Left colon (tissue), 2 donors: ENCODE results near the gene TAP1. TPM values are rescaled to one million over a fixed set of nuclear protein-coding genes. Genes with fewer than 3 reads are reported as not detected.

ENCODE experiments used
- ATAC-seq: fragments of 200-7000 bp; cut with Tn5 transposase; one replicate; pipeline ENCODE4 v1.9.1; 2020; ENCODE audit warnings: mild to moderate bottlenecking, moderate library complexity
- DNase-seq, 2 donors: peaks; one replicate each; pipeline ENCODE4 v3.0.0-alpha.2; 2020
- intact Hi-C, 2 donors: fragments of 100-400 bp; cut with DNase I in 1 of 2; cut with micrococcal nuclease in 1 of 2; formaldehyde crosslinking; loops; one replicate each; pipeline versions ENCODE4 v1.11.2 to v1.14.0; 2022; cut with DNase I, micrococcal nuclease
- total RNA-seq, 2 donors: library from RNA; stranded (reverse); fragmentation: NEBNext Ultra II Directional; extraction: Animal tissue kit (Norgen Biotek cat#: 25700); gene quantifications; one replicate each; pipeline ENCODE4 v1.2.1, GENCODE V29; 2021
- donor health status: DM: no; HTN: no; CAD: no.
- donor health status: DM: yes; HTN: yes; CAD: no.

The TAP1 gene
- total RNA-seq, 2 donors from 2014 or later, result 73.5 to 118 TPM

DNA sequence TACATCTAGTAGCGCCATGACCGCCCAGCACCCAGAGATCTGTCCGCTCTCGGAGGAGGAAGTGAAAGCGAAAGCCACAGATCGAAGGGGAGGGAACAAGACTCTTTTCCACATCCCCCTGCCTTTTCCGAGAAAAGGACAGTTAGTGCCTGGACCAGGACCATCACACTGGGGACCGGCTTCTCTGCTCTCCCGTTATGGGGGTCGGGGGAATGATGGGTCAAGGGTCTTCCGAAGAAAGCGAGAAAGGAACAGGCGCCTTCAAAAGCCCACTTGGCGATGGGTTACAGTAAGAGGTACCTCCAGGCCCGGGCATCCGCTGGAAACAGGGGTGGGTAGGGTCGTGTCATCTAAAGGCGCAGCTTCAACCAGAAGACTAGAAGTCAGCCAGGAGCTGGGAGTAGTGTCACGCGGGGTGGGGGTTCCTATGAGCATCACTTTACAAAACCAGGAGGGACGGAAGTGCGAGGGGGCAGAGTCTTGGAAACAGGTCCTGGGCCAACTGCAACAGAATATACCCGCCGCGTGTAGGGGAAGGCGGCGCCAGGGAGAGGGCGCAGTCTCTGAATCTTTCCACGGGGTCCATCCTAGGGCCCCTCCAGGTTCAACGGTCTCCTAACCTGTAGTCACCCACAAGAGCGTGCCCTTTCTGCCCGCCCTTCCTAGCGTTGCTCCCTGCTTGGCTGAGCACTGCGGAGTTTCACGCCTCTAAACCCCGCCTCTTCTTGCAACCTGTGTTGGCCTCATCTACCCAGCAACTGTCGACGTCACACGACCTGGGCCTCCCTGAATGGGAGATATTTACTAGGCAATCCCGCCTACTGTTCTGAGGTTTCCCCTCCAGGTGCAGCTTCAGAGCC, 9.3 kb downstream of the TAP1 start, which contains the start of gene PSMB8:
TSS of gene PSMB8 (minus strand) at position 69 of the 860 bp plus-strand sequence. CDS start at position 18, 51 bp downstream.
- intact Hi-C loops, result no loop called here
- peak; percentile 98 for DNase-seq
- ATAC-seq, result peak; percentile 92

DNA sequence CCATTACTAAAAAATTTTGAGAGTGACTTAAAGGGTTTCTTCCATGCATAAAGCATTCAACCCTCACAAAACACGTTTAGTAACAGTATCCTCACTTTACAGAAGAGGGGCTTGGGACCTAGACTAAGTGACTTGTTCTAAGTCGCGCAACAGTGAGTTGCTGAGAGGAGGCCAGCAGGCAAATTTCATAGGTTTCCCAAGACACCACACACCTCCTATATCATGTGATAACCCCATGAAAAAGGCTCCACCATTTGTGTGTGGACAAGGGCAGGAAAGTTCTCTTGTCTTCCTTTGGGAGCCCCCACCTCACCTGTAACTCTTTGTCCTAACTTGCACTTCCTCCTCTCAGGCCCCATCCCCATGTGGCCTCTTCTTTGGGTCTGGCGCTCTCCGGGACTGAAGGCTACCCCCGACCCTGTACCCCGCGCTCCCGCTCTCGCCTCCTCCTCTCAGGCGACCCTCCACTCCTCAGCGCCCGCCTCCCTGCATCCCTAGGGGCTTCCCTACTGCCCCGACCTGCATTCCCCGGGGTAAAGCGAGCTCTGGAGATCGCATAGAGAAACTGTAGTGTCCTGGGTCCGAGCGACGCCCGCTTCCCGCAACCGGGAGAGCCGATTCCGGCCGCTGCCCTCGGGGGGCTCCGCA, 10.0 kb downstream of the TAP1 start:
- intact Hi-C loops, result no loop called here
- ATAC-seq (peak; percentile 5), DNase-seq (peak in 1 of 2 donors; percentile 37)

DNA sequence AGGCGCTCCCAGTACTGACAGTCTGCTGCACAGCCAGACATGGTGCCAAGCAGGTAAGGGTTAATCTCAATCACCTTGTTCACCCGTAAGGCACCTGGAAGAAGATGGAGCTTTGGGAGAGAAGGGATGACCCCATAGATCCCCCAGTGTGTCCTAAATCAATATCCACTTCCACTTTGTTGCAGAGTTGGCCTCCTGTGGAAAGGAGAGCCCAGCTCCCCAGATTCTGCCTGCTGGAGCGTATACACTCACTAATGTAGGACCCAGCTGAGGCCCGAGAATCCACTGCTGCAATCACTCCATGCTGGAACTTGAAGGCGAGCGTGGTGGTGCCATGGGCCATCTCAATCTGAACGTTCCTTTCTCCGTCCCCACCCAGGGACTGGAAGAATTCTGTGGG, 10.8 kb downstream of the TAP1 start:
- DNase-seq (no peak), ATAC-seq (no peak)
- intact Hi-C loops, result no loop called here

DNA sequence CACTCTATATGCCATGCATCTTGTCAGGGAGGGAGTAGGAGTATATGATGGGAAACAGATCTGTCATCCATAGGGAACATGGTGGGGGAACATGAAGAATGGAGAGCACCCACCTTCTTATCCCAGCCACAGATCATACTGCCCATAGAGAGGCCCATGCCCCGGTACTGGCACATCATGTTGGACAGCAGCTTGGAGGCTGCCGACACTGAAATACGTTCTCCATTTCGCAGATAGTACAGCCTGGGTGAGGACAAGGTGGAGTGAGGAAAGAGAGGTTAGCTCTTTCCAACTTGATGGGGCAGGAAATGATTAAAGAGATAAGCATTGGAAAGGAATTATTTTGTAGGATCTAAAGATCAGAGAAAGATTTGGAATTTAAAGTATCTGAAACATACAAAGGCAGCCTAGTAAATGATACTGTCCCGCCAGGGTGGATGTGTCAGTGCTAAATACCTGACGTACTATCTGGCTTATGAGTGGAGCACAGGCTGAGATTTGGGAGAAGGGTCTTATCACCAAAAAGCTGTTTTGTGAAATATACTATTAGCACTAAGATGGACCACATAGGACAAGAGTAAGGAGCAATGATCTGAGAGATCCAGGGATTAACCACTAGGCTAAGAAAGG, 11.4 kb downstream of the TAP1 start:
- intact Hi-C loops, result no loop called here
- no peak for DNase-seq
- no peak for ATAC-seq

DNA sequence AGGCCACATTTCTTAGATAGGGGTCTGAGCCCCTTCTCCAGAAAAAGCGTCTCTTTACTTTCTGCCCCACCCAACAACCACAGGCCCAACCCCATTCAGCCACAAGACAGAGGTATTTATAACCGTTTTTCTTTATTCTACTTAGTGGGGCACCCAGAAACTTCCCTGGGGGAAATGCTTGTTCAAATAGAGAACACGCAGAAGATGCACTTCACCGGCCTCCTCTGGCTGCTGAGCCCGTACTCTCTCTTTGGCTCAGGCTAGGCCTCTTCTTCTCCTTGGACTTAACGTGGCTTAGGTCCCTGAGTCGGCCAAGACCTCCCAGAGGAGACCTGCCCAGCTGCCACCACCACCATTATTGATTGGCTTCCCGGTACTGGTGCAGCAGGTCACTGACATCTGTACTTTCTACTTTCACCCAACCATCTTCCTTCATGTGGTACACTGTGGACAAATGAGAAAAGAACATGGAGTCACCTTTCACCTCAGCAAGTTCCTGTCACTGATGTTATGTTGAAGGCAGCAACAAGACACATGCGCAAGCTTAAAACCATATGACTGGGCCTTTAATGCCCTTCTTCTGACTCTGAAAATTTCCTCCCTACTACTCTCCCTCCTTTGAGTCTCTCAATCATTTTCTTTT, 12.8 kb downstream of the TAP1 start:
- DNase-seq (no peak), ATAC-seq (no peak)
- intact Hi-C loops, result no loop called here

DNA sequence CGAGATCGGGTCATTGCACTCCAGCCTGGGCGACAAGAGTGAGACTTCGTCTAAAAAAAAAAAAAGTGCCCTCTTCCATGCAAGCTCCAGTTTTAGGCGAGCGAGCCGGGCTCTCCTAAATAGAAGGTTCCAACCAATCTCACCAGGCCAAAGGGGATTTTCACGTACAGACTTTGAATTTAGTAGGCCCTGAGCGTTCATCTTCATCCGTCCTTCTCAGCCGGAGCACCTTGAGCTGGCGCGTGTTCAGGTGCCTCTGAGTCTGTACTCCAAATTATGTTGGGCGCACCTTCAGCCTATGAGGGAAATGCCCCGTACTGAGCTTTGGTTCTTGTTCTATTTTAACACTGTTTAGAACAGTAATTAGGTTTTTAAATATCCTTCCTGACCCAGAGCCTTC, 14.1 kb downstream of the TAP1 start:
- intact Hi-C loops, result no loop called here
- ATAC-seq (no peak), DNase-seq (no peak)

DNA sequence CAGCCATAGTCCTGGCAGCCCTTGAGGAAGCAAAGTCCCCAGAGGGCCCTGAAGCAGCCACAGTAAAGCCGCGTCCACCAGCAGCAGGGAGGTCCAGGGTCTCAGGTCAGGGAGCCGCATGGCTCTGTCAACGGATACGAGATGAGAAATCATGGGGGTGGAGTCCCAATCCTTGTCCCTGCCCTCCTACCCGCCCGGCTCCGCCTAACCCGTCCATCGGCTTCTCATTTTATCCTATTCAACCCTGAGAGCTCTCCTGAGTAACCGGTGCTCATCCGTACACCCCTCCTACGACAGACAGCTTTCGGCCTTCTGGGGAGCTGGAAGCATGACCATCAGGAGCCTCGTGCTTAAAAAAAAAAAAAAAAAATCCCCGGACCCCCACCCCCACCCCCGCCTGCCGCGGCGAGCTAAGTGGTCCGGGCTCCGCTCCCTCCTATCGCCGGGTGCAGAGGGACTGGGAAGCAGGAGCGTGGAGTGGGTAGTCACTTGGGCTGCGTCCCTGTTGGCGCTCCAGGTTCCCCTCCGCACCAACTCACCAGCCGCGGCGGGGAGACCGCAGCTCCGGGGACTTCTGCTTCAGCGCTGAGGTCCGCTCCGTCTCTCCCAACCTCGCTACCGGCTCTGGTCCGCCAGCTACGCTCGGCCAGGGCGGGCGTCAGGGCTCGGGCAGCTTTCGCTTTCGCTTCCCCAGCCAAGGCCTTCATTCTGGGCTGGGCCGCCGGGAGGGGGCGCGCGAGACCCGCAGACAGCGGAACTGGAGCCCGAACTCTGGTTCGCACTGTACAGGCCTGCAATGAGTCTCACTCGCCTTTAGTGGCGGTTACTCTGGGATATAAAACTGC, 15.2 kb downstream of the TAP1 start, which contains the start of gene TAP2:
TSS of gene TAP2 (minus strand) at position 626 of the 845 bp plus-strand sequence. CDS start at position 120, 506 bp downstream.
- ATAC-seq, result peak; percentile 92
- intact Hi-C loops, result no loop called here

DNA sequence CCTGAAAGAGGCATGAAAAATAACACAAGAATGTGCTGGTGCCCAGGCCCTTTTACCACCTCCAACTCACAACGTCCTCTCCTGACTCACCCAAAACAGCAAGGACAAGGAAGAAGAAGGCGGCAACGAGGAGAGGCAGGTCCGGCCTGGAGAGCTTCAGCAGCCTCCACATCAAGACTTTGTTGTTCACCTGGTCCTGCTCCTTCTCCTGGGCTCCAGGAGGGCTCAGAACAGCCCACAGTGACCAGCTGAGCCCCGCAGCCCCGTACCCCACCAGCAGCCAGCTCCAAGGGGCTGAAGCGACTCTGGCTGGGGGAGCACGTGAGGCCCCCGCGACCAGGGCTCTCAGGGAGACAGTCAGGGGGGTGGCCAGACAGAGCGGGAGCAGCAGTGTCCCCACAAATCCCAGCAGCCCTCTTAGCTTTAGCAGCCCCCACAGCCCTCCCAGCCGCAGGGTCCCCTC, 15.8 kb downstream of the TAP1 start:
- no peak for ATAC-seq
- DNase-seq, result no peak
- intact Hi-C loops, result no loop called here

More for the DNA sequence above, 15.2 kb downstream of the TAP1 start, which contains the start of gene TAP2:
- peak; percentile 93 to 98 for DNase-seq

DNA sequence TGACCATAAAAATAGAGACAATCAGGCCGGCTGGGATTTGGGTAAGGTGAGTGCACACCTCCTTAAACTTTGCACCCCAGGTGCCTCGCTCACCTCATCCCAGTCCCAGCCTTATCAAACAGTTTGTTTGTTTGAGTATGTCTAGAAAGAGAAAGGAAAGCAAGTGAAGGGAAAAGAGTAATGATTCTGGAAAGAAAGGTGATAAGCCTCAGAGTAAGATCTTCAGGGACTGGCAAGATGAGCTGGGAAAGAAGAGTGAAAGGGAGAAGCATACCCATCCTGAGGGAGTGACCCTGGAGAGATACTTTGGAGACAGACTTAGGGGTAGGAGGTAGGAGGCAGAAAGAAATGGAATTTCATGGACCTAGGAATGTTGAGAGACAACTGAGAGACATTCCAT, 16.6 kb downstream of the TAP1 start:
- DNase-seq, result no peak
- ATAC-seq, result no peak
- intact Hi-C loops, result no loop called here

DNA sequence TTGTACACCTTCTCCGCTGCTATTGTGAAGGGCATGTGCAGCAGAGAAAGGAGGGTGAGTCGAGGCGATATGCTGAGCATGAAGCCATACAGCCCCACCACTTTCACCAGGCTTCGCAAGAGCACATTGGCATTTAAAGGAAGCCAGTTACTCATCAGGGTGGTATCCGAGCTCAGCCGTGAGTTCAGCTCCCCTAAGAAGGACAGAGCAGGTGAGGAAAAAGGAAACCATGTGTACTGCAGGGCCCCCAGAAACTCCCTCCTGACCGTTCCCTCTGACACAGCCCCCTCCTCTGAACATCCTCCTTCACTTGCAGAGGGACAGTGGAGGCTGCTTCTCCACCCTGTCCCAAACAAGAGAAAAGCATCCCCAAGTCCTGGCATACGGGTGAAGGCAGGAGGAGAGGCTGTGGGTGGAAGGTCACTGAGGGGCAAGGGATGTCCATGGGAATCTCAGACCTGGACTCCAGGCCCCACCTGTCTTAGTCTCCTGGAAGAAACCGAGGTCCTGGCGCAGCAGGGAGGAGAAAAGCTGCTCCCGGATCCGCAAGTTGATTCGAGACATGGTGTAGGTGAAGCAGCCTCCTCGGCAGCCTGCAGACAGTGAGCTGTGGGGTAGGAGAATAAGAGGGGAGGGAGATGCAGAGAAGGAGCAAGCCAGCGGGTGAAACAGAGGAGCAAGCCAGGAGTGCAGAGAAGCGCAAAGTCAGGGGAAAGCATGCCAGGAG, 18.2 kb downstream of the TAP1 start:
- no peak for ATAC-seq
- intact Hi-C loops, result no loop called here
- DNase-seq, result no peak

DNA sequence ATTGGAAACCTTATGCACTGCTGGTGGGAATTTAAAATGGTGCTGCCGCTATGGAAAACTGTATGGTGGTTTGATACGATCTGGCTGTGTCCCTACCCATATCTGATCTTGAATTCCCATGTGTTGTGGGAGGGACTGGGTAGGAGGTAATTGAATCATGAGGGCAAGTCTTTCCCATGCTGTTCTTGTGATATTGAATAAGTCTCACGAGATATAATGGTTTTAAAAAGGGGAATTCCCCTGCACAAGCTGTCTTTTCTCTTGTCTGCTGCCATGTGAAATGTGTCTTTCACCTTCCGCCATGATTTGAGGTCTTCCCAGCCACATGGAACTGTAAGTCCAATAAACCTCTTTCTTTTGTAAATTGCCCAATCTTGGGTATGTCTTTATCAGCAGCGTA, 19.8 kb downstream of the TAP1 start:
- intact Hi-C loops, result loop anchor here in 1 of 2 donors (5.0 kb wide), 1 partner anchor 34 kb away; no protein-coding TSS in a partner anchor
- DNase-seq, result no peak
- no peak for ATAC-seq

DNA sequence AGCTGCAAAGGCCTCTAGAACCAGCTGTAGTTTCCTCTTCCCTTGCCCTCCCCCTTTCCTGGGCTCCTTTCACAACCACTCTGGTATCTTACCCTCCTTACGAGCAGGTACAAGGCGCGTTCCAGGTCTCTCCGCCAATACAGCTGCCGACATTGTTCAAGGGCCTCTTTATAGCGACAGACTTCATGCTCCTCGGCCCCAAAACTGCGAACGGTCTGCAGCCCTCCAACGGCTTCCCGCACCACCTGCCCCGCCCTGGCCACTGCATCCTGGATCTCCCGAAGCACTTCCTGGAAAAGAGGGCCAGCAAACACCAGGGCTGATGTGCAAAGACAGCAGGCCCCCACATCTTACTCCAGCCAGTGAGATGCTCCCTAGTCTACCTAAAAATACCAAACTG, 21.0 kb downstream of the TAP1 start:
- ATAC-seq (no peak), DNase-seq (no peak)
- intact Hi-C loops, result loop anchor here in 1 of 2 donors (5.0 kb wide), 1 partner anchor 35 kb away; no protein-coding TSS in a partner anchor

DNA sequence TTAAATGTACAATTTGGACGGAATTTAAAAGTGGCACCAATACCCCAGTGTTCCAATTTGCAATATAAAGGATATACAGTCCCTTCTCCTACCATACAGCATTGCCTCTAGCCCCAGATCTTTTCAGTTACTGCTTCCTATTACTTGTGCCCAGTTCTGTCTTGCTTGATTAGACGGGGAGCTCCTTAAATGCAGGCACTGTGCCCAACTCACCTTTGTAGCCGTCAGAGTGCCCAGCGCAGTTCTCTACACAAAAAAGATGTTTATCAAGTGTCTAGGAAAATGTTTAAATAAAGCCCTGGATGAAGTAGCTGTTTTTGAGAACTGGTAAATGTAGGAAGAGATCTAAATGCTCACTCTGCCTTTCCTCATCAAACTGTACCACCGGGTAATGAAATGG, 22.6 kb downstream of the TAP1 start:
- intact Hi-C loops, result loop anchor here in 1 of 2 donors (5.0 kb wide), 1 partner anchor 36 kb away; no protein-coding TSS in a partner anchor
- DNase-seq, result no peak

DNA sequence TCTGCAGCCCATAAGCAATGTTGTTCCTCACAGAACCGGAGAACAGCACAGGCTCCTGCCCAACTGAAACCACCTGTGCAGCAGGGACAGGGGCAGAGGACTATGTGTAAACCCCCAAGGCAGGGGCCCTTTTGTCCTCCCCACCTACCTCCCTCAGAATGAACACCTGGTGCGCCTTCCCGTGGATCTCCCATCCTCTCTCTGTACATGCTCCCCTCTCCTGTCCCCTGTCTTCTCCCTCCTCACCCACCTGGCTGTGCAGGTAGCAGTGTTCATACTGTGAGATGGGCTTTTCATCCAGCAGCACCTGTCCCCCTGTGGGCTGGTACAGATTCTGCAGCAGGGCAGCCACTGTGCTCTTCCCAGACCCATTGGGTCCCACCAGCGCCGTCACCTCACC, 23.5 kb downstream of the TAP1 start:
- DNase-seq, result no peak
- ATAC-seq, result no peak
- intact Hi-C loops, result loop anchor here in 1 of 2 donors (5.0 kb wide), 1 partner anchor 37 kb away; no protein-coding TSS in a partner anchor

More for the DNA sequence above, 22.6 kb downstream of the TAP1 start:
- ATAC-seq, result no peak

DNA sequence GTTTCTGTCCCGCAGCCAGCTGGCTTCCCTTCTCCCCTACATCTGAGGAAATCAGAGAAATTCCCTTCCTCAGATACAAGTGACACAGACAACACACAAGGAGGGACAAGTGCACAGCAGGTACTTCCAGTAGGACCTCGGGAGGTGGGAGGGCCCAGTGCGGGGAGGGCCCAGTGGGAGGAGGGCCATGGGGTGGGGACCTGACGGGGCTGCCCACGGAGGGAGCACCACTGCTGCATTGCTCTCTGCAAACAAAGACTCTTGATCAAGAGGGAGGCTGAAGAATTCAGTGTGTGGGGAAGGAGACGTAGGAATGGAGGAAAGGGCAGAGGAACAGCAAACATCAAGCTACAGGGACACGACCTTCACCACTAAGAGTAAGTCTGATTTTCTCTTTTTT, 24.0 kb downstream of the TAP1 start:
- intact Hi-C loops, result no loop called here
- ATAC-seq, result no peak
- DNase-seq, result no peak

DNA sequence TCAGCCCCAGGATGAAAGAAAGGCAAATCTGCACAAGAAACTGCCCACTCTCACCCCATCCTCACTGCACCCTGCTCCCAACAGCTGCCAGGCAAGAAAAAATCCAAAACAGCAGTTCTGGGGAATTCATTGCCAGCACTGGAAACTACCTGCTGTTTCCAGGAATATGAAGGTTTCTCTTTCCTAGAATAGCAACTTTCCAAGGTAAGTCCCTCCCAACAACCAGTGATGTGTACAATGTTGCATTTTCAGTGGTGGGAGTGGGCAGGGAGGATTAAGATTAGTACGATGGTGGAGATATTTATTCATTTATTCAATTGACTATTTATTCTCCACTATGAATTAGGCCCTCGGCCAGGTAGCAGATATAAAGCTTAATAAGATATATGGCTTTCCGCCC, 26.5 kb downstream of the TAP1 start:
- DNase-seq, result no peak
- no peak for ATAC-seq
- intact Hi-C loops, result no loop called here

DNA sequence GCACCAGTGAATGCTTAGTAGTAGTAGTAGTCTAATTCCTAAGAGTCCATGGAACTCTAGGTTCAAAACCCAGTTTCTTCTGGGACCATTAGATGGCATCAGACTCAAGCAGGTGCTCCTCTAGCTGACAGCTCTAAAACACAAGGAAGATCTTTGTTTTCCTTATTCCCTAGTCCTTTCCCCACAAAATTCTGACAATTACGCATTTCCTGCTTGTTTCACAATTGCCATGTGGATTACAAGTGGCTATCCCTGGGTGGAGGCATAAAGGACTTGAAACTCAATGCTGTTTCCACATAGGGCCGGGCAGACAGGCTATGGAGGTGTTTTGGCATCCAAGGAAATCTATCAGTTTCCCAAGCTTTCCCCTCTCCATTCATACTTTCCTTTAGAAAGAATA, 27.5 kb downstream of the TAP1 start:
- intact Hi-C loops, result no loop called here
- DNase-seq, result no peak
- peak; percentile 81 for ATAC-seq
